ENCODE data around the gene BCL11B. TPM values are rescaled to one million over a fixed set of nuclear protein-coding genes. Genes with fewer than 3 reads are reported as not detected.

The BCL11B gene
- total RNA-seq, 6 donors from 2014 or later, result 1.1 to 4.5 (median 2.2) TPM

- peak; percentile 74 to 93 for DNase-seq
- peaks cover 11 to 21% (median 17%) of the 10 kb centered on the region in 4 donors for H3K4me1 ChIP-seq
- no peaks in the 10 kb centered on the region for H3K36me3 ChIP-seq
- H3K27me3 ChIP-seq, result peaks cover 0 to 25% (median 17%) of the 10 kb centered on the region in 4 donors
- no peak overlapping the region for H3K27ac ChIP-seq
- peak overlapping the region in 1 of 4 donors; percentile 7 for H3K4me3 ChIP-seq
- no peaks in the 10 kb centered on the region for H3K9me3 ChIP-seq
- WGBS, 2 donors, result 21 to 22% methylated on average over 31 of the region's 31 CpGs
- ATAC-seq (ENCODE audit: low FRiP score in 2 of 2), result peak in 1 of 2 donors; percentile 88
- TF ChIP-seq EP300 (IDR thresholded peaks at IDR 0.05) (no peak), CTCF (IDR thresholded peaks at IDR 0.05) (peak; percentile 84 to 94 (median 92)), POLR2A (IDR thresholded peaks at IDR 0.05) (no peak), POLR2AphosphoS5 (IDR thresholded peaks at IDR 0.05) (no peak)
These were observed 5.5 kb downstream of the BCL11B start for GRCh38 chr14:99266181-99267178.

- H3K27ac ChIP-seq, result peak overlapping the region in 1 of 4 donors; percentile 46
- 70 to 73% methylated on average over 10 of the region's 10 CpGs for WGBS, 2 donors
- no peaks in the 10 kb centered on the region for H3K9me3 ChIP-seq
- H3K4me3 ChIP-seq, result no peak overlapping the region
- peaks cover 0 to 19% (median 12%) of the 10 kb centered on the region in 4 donors for H3K27me3 ChIP-seq
- H3K36me3 ChIP-seq, result no peaks in the 10 kb centered on the region
- TF ChIP-seq POLR2A (IDR thresholded peaks at IDR 0.05) (peak in 1 of 4 donors; percentile 16), POLR2AphosphoS5 (IDR thresholded peaks at IDR 0.05) (no peak)
- ATAC-seq (ENCODE audit: low FRiP score in 2 of 2), result no peak
- H3K4me1 ChIP-seq, result peaks cover 4 to 12% (median 8%) of the 10 kb centered on the region in 4 donors
- no peak for DNase-seq
These were observed 6.4 kb downstream of the BCL11B start for GRCh38 chr14:99265571-99265970.

GRCh38 chr14:99264691-99265450 lies 7.1 kb downstream of the BCL11B start:
- no peaks in the 10 kb centered on the region for H3K36me3 ChIP-seq
- TF ChIP-seq EP300 (IDR thresholded peaks at IDR 0.05), result no peak
- no peak for TF ChIP-seq POLR2A (IDR thresholded peaks at IDR 0.05)
- TF ChIP-seq POLR2AphosphoS5 (IDR thresholded peaks at IDR 0.05), result no peak
- TF ChIP-seq CTCF (IDR thresholded peaks at IDR 0.05), result no peak
- no peak for ATAC-seq (ENCODE audit: low FRiP score in 2 of 2)
- H3K27ac ChIP-seq, result peak overlapping the region in 2 of 4 donors; percentile 19 to 46
- 60 to 64% methylated on average over 17 of the region's 17 CpGs for WGBS, 2 donors
- H3K27me3 ChIP-seq, result peaks cover 0 to 12% (median 6%) of the 10 kb centered on the region in 4 donors
- DNase-seq, result no peak
- H3K4me3 ChIP-seq, result no peak overlapping the region
- H3K9me3 ChIP-seq, result no peaks in the 10 kb centered on the region
- H3K4me1 ChIP-seq, result peaks cover 0 to 5% (median 2%) of the 10 kb centered on the region in 4 donors

GRCh38 chr14:99263564-99264330 lies 8.2 kb downstream of the BCL11B start:
- H3K27ac ChIP-seq, result peak overlapping the region in 2 of 4 donors; percentile 60 to 67
- peaks cover 0 to 4% (median 0%) of the 10 kb centered on the region in 4 donors for H3K4me1 ChIP-seq
- H3K27me3 ChIP-seq, result peaks cover 0 to 8% (median 2%) of the 10 kb centered on the region in 4 donors
- H3K36me3 ChIP-seq, result no peaks in the 10 kb centered on the region
- H3K4me3 ChIP-seq, result no peak overlapping the region
- TF ChIP-seq POLR2A (IDR thresholded peaks at IDR 0.05) (no peak), POLR2AphosphoS5 (IDR thresholded peaks at IDR 0.05) (no peak), EP300 (IDR thresholded peaks at IDR 0.05) (no peak), CTCF (IDR thresholded peaks at IDR 0.05) (no peak)
- DNase-seq (no peak), ATAC-seq (ENCODE audit: low FRiP score in 2 of 2) (no peak)
- H3K9me3 ChIP-seq, result no peaks in the 10 kb centered on the region
- 59 to 62% methylated on average over 8 of the region's 8 CpGs for WGBS, 2 donors

Data from upper lobe of left lung (tissue), 6 donors.